ENCODE measurements around the gene ZBTB24. TPM values are rescaled to one million over a fixed set of nuclear protein-coding genes. Genes with fewer than 3 reads are reported as not detected.

ZBTB24 gene
- polyA plus RNA-seq, 1 donor: 17.4 TPM

DNA sequence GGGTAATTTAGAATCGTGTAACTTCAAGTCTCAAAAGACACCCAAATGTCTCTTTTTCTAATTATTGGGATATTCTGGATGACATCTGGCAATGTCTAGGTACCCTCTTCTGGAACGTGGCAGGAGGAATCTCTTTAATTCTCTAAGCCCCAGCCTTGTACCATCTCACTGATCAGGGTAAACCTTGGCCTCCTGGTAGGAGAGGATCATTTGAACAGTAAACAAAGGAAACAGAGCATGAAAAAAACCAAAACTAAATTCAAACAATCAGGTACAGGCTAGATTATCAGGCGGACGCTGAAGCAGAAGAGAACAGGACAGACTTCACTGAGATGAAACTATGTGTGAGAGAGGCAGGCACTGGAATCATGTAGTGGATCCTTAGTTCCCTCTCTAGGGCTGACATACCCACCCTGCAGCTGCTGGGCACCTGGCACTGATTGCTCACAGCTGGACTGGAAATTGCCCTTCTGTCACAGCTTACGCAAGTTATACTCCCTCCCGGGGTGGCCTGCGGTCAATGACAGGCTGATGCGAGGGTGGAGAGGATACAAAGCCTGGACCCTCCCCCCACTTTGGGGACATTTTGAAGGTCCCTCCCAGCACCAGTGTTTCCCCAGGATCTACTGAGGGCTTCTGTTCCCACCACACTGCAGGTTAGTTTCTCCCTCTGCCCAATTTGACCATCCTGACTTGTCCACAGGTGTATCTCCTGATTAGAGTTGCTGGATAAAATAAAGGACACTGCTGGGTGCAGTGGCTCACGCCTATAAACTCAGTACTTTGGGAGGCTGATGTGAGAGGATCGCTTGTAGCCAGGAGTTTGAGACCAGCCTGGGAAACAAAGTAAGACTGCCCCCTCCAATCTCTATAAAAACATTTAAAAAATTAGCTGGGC lies 20.6 kb upstream of the ZBTB24 start:
- DNase-seq: no peak

DNA sequence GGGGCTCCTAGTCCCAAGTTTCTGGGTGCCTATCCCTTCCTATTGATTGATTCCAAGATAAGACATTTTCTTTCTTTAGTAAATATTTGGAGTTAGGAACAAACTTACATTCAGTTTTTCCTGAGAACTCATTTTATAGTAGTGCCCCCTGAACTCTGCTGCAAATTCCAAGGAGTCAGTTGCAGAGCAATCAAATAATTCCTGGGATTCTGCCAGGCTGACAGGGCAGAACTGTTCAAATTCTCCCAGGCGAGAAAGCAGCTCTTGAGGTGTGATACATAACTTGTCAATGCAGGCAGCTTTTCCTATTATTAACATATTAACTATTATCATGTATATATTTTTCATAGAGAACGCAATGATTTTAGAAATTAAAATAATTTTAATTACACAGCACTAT lies 15.9 kb upstream of the ZBTB24 start:
- DNase-seq: no peak

DNA sequence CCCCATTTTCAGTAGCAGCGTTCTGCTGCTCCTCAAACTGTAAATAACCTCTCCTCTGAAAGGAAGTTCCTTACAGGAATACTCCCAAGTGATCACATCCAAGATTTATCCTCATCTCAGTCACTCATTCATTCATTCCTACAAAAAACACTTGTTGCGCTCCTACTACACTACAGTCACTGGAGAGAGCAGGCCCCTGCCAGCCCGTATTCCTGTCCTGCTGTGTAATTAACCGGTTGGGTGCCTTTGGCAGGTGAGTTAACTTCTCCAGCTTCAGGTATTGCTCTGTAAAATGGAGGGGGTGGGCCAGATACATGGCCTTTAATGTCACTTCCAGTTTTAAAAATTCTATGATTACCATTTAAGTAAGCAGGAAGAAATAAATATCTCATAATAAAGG lies 15.0 kb upstream of the ZBTB24 start:
- no peak for DNase-seq

DNA sequence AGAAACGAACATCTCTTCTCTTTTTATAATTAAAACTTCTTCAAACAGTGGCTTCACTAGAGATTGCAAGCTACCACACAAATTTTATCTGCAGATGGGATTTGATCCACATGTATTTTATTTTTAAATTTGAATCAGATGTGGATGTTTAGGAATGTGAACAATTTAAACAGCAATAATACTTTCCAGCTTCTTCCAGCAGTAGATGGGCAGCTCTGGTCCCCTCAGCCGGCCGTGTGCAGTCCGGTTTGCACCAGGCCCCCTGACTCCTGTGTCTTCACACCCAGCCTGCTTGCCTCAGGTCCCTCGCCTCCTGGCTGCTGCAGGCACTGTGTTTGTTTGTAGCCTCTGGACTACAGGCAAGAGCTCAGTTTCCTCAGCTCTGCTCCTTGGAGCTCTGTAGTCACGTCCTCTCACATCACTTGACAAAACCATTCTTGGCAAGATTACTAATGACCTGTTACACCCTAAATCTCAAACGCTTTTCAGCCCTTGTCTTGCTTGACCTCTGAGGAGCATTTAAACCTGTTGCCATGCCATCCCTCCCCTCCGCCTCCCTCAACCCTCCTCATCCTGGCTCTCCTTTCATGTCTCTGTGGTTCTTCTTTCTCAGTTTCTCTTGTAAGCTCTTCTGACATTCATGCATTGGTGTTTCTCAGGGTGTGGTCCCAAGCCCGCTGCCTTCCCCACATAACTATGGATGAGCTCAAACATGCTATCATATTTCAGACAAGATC lies 13.2 kb upstream of the ZBTB24 start:
- DNase-seq: no peak

DNA sequence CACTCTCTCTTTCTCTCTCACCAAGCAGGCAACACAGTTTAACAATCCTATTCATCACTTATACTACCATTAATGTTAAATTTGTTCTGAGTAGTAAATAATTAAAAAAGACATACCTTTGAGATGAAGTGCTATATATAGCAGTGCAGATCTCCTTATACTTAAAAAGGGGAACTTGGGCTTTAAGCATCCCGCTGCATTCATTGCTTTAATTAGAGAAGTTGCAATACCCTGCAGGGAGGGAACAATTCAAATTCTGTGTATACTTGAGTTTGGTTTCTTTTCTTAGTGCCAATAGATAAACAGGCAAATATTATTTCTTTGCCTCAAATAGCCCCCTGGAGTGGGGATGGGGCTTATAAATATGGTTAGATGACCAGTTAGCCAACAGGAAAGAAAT lies 10.8 kb upstream of the ZBTB24 start:
- no peak for DNase-seq

DNA sequence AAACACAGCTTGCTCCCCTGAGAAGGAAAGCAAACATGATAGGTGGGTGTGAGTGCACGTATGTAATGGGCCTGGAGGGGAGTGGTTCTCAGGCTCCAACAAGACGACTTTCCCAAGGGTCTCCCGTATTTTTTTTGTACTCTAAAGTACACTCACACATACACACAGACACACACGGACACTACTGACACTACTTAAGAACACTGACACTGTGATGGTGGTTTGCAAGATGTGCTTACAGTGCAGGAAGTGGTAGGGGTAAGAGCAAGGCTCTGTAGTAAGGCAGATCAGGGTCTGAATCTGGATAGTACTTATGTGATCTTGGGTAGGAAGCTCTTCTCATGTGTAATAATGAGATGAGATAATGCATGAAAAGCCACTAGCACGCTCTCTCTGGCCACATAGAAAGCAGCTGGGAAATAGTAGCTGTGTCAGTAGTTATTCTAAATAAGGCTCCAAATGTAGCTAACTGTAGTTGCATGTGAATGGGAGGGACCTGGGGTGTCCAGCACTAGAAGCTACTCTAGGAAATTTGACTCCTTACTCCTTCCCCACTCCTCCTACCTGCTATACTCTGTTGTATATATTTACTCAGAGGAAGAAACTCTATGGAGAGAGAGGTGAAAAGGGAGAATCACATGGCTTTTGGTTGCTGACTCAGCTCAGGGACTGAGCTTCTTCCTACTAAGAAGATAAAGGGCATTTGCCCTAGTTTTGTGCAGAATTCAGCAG lies 8.4 kb upstream of the ZBTB24 start:
- no peak for DNase-seq

DNA sequence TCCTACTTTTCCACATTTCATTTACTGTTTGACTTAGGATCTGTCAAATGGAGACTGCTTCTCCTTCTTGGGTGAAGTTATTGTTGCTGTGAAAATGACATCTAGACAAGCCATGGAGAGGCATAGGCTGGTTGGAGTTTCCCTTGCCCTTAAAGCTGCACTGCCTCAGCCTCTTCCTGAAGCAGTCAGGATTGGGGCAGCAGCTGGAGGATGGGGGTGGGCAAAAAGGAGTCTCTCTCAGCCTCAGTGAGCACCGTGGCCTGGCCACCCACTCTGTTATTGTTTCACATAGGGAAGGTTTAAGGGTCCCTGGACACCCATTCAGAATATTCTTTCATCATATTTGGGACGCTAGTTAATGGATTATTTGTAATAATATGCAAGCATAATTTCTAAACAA lies 7.7 kb upstream of the ZBTB24 start:
- DNase-seq: no peak

DNA sequence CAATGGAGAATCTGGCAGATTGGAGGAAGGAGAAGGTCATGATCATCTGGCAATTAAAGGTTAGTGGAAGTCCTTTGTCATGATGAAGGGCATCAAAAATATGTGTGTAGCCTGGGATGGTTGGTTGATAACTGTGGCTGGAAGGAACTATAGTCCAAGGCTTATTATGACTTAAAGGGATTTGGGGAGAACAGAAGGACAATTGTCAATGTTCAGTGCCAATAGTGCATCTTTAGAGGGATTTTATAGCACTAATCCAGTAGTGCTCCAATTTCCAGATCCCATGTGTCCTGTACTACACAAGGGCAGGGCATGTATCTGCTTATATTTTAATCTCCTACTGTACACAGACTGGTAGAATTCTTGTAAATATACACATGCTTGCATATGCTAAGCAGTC lies 5.0 kb upstream of the ZBTB24 start:
- DNase-seq: no peak

DNA sequence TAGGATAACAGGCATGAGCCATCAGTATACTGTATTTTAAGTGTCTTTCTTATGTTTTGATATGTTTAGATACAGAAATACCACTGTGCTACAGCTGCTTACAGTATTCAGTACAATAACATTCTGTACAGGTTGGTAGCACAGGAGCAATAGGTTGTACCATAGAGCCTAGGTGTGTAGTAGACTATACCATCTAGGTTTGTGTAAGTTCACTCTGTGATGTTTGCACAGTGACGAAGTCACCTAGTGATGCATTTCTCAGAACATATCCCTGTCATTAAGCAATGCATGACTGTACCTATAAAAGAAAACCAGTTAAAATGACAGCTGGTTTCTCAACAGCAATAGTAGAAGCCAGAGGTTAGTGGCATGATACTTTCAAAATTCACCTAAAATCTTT lies 3.0 kb upstream of the ZBTB24 start:
- DNase-seq: no peak

DNA sequence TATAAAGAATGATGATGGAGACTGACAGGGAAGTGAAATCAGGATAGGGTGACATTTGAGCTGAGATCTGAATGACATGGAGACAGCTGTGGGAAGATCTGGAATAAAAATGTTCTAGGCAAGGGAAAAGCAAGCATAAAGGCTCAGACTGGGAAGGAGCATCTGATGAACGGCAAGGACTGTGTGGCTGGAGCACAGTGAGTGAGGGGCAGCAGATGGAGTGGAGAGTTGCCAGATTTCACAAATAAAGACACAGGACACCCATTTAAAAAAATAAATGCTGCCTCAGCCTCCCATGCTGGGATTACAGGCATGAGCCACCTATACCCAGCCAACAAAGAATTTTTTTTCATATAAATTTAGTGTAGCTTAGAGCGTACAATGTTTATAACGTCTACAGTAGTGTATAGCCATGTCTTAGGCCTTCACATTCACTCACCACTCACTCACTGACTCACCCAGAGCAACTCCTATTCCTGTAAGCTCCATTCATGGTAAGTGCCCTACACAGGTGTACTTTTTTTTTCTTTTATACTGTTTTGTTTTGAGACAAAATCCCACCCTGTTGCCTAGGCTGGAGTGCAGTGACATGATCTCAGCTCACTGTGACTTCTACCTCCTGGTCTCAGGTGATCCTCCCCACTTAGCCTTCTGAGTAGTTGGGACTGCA lies 2.4 kb upstream of the ZBTB24 start:
- no peak for DNase-seq

DNA sequence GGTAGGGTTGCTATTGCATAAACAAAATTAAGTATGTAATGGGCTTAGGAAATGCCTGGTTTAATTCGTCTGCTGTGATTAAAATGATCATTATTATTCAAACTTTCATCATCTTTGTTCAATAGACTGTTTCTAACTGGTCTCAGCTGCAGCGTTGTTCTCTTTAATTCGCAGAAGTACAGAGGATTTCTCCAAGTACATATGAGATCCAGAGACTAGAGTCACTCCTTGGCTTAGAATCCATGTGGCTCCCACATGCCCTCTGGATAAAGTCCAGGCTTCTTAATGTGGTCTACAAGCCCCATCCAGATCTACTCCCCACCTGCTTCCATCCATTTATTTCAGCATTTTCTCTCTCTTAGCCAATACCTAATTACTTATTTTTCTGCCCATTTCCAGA lies 1.1 kb upstream of the ZBTB24 start:
- DNase-seq: no peak

DNA sequence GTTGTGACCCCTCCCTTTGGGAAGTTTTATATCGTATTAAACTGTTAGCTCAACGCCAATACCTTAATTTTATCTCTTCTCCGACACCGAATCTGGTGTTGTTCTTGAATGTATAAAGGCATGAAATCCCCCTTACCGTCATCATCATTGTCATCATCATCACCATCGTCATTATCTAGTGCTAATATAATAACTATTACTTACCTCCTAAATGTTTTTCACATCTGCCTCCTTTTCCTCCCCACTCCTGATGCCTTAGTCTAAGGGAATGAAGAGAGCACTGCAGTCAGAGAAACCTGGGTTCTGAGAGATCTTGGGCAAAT lies 677 bp upstream of the ZBTB24 start:
- no peak for DNase-seq

DNA sequence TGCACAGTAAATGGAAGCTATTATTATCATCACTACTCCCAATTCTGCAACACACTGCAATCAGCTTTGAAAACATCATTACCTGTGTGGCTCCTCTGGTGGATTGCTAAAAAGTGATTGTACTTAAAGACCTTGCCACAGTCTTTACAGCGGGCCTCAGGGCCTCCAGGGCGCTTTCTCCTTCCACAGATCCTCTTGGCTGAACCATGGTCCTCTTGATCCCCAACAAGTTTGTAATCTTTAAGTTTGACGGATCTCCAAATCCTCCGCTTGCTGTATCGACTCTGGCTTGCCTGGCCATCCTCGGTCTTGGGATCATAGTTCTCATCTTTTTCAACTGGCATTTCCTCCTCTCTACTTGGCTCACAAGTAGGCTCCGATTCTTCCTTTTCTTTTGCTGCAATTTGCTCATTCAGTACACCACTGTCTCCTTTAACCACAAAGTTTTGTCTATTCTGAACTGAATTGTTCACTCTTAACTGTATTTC lies 2.0 kb downstream of the ZBTB24 start:
- no peak for DNase-seq

DNA sequence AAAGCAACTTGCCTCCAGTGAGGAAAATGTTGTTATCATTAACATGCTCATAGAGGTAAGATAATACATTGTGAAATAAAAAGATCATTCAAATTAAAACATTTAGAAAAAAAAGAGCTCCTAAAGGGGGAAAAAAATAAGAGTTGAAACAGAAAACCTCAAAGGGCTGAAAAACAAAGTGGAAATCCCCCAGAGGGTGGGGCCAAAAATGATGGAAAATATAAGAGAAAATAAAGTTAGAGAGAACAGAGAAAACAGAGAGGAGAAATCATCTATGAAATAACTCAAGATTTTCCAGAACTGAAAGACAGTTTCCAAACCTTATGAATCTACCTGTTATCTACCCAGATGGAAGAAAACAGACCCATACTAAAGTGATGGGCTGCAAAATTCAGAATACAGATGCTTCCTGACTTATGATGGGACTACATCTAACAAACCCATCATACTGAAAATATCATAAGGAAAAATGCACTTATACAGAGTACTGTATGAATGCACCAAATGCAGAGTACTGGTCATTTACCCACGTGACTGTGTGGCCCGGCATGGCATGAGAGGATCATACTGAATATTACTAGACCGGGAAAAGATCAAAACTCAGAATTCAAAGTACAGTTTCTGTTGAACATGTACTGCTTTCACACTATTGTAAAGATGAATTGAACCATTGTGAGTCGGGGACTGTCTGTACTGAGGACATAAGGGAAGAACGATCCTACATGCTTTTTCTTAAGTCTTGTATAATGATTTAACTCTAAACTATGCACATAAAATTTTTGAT lies 4.0 kb downstream of the ZBTB24 start:
- DNase-seq: no peak

DNA sequence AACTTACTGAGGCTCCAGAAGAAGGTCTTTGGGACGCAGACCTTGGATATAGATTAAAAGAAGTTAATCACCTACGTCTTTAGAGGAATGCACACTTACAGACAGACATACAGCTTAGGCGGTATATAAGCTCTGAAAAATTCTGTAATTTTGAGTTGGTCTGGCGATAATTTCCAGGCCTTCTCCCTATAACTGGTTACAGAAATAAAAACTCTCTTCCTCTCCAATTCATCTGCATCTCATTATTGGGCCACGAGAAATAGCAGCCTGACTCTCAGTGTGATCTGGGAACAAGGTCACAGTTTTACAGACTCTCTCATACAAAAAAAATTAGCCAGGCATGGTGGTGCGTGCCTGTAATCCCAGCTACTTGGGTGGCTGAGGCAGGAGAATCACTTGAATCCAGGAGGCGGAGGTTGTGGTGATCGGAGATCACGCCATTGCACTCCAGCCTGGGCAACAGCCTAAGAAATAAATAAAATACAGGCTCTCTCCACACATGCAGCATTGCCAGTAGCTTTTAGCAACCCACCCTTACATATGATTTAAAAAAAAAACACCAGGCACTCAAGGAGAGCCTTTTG lies 4.7 kb downstream of the ZBTB24 start:
- DNase-seq: no peak

DNA sequence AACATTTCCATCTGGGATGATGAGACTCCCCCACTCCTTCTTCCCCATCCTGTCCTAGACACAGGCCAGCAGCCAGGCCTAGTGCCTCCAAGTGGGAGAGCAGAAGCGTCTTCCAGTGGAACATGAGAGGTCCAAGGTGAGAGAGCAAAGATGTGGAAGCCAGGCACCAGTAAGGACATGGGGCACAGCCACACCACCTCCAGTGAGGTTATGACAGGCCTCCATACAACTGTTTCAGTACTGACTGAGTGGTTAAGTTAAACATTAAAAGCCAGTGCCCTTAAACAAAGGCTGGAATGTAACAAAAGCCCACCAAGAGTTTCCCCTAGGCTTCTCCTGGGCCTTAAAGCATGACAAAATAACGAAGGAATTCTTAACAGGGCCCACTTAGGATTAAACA lies 5.3 kb downstream of the ZBTB24 start:
- no peak for DNase-seq

DNA sequence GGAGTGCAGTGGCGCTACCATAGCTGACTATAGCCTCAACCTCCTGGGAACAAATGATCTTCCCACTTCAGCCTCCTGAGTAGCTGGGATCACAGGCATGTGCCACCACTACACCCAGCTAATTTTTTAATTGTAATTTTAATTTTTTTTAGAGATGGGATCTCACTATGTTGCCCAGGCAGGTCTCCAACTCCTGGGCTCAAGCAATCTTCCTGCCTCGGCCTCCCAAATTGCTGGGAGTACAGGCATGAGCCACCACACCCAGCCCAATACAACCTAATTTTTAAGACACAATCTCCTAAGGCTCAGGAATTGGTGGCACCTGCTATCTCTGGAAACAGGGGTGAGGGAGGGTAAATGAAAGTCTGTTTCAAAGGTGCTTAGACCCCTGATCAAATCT lies 5.8 kb downstream of the ZBTB24 start:
- DNase-seq: no peak

DNA sequence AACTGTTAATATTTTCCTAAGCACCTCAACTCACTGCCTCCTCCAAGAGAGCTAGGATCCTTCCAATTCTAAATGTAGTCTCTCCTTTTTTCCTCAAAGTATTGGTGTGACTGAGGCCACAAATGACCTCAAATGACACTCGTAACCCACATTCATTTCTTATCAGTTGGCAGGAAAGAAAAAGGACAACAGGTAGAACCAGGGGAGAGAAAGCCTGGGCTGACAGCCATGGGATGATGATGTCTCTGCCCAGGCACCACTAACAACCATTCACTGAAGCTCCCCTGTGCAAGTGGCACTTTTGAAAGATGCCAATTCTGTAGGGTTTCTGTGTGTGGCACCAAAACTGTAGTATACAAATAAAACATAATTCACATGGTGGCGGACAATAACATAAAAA lies 7.4 kb downstream of the ZBTB24 start:
- no peak for DNase-seq

DNA sequence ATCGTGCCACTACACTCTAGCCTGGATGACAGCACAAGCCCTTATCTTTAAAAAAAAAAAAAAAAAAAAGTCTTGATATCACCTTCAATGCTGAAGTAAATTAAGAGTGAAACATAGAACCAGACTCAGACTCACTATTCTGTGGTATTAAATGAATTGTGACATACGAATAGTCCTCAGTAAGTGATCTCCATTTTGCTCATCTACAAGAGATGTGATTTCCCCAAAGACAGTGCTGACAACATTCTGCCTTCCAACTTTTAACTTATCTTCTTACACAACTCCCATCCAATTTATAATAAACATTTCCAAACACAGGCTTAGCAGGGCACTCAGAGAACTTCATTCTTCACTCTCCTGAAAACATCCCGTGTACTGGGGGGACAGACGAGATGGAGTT lies 8.0 kb downstream of the ZBTB24 start:
- no peak for DNase-seq

DNA sequence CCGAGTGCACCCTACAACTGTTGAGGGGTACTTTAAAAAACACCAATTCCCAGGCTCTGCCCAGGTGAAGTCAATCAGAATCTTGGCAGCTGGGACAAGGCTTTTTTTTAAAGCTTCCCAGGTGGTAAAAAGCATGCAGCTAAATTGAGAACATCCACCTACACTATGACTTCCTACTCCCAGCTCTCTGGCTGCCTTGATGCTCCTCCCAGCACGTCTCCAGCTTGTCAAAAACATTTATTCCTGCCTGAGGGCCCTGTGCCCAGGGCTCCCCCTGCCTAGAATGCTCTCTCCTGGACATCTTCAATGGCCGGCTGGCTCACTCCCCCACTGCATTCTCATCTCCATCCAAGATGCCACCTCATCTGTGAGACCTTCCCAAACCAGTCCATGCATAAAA lies 9.9 kb downstream of the ZBTB24 start:
- DNase-seq: no peak

Data from left kidney (tissue), 2 donors.